NCI-H1092 (cell line): ENCODE measurements around the gene TNNI2.

Source experiments
- DNase-seq: peaks from one replicate; lab custom pipeline; 2025; lab: John Stamatoyannopoulos, UW

The TNNI2 gene

GRCh38 chr11:1847006-1847735 is 8.4 kb downstream of the TNNI2 start:
- no peak for DNase-seq

- no peak for DNase-seq
Observed at GRCh38 chr11:1847926-1848639, 9.3 kb downstream of the TNNI2 start.

GRCh38 chr11:1848640-1849430 is 10.1 kb downstream of the TNNI2 start:
- DNase-seq = no peak

GRCh38 chr11:1851468-1852180 is 12.8 kb downstream of the TNNI2 start:
- DNase-seq = no peak

- DNase-seq = no peak
Observed at GRCh38 chr11:1852271-1852876, 13.6 kb downstream of the TNNI2 start.

- no peak for DNase-seq
Observed at GRCh38 chr11:1852877-1853276, 14.1 kb downstream of the TNNI2 start, which contains the start of gene LSP1. TSS of gene LSP1 (plus strand) at chr11:1853084. CDS start at chr11:1853145, 61 bp downstream.

GRCh38 chr11:1853376-1854131 is 14.8 kb downstream of the TNNI2 start:
- DNase-seq = no peak

GRCh38 chr11:1854132-1854948 is 15.6 kb downstream of the TNNI2 start:
- DNase-seq = no peak

- no peak for DNase-seq
Observed at GRCh38 chr11:1854949-1855885, 16.4 kb downstream of the TNNI2 start.

- no peak for DNase-seq
Observed at GRCh38 chr11:1855886-1856265, 17.1 kb downstream of the TNNI2 start.

- no peak for DNase-seq
Observed at GRCh38 chr11:1856306-1857005, 17.7 kb downstream of the TNNI2 start.

GRCh38 chr11:1857064-1857463 is 18.3 kb downstream of the TNNI2 start:
- DNase-seq = no peak

- no peak for DNase-seq
Observed at GRCh38 chr11:1858154-1858553, 19.4 kb downstream of the TNNI2 start.

- DNase-seq = no peak
Observed at GRCh38 chr11:1858576-1858975, 19.8 kb downstream of the TNNI2 start.

GRCh38 chr11:1859004-1859403 is 20.2 kb downstream of the TNNI2 start:
- no peak for DNase-seq

GRCh38 chr11:1860108-1860507 is 21.3 kb downstream of the TNNI2 start:
- DNase-seq = no peak

GRCh38 chr11:1861435-1862411 is 22.9 kb downstream of the TNNI2 start:
- DNase-seq = no peak
